ENCODE data around the gene KLHL30. TPM values are rescaled to one million over a fixed set of nuclear protein-coding genes. Genes with fewer than 3 reads are reported as not detected.
A peak's percentile ranks its signal among the peaks of the same experiment; 100 is the strongest.

KLHL30 gene, protein sequence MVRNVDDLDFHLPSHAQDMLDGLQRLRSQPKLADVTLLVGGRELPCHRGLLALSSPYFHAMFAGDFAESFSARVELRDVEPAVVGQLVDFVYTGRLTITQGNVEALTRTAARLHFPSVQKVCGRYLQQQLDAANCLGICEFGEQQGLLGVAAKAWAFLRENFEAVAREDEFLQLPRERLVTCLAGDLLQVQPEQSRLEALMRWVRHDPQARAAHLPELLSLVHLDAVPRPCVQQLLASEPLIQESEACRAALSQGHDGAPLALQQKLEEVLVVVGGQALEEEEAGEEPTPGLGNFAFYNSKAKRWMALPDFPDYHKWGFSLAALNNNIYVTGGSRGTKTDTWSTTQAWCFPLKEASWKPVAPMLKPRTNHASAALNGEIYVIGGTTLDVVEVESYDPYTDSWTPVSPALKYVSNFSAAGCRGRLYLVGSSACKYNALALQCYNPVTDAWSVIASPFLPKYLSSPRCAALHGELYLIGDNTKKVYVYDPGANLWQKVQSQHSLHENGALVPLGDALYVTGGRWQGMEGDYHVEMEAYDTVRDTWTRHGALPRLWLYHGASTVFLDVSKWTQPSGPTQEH
- 0.26 and 0.38 TPM in 2 replicates for total RNA-seq

DNA sequence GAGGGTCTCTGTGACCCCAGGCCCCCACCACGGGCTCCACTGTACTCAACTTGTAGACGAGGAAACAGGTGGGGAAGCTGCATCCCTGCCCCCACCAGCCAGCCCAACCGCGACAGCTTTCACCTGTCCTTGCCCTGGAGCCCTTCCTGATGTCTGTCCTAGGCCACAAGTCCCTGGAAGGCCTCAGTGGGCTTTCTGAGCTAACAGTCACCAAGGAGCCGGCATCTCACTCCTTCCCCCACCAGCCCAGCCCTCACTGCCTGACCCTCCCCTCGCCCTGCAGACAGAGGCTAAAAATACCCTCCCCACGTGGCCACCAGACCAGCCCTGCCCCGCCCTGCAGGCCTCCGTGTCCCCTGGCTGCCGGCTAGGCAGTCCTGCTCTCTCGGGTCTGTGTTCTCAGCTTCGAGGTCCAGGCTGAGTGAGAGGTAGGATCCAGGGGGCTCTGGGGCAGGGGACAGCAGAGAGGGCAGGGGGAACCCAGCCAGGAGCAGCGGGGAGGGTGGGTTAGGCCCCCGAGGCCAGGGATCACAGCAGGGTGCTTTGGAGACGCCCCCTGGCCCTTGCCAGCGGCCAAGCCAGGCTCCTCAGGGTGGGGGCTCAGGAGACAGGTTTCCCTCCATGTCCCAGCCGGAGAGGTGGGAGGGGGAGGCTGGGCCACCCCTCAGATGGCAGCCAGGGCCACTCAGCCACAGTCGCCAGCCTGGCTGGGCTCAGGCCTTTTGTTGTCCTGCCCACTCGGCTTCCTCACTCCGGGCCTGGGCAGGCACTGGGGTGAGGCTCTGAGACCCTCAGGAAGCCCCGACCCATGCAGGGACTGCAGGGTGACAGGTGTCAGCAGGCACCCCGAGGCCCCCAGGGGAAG, at the start of gene KLHL30:
KLHL30 (plus strand) TSS at position 338 of the 865 bp plus-strand sequence. CDS start 2,087 bp downstream, outside the sequence.
- no peak for FAIRE-seq
- no peak within 1 kb of the TSS for H3K4me3 ChIP-seq (ENCODE audit: low read depth, low read length)

DNA sequence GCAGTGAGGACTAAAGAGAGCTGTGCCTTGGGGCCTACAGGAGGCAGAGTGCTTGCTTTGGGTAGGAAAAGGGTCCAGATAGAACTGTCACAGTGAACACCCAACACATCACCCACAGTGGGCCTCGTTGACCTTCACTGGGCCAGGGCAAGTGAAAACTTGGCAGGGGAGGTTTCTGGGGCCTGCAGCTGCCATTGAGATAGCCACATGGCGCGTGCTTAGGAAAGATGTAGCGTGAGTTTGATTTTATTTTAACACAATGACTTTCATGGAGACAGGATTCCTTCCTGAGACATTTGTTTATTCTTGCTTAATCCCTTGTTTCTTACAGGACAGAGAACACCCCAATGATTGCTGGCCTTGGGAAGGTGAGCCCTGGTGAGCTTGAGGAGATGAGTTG, 47.6 kb upstream of the KLHL30 start:
- no peaks in the 10 kb centered on the region for H3K36me3 ChIP-seq (ENCODE audit: control insufficient read depth, insufficient read depth, low read length)
- no peak overlapping the region for H3K4me3 ChIP-seq (ENCODE audit: low read depth, low read length)
- no peak for TF ChIP-seq CTCF (IDR thresholded peaks at IDR 0.05; ENCODE audit: insufficient read depth, low read length, severe bottlenecking)
- no peak for FAIRE-seq
- no peak for DNase-seq (ENCODE audit: low read depth)
- no peaks in the 10 kb centered on the region for H3K27me3 ChIP-seq (ENCODE audit: control insufficient read depth, insufficient read depth, low read length)

More for the DNA sequence above, at the start of gene KLHL30:
- TF ChIP-seq CTCF (IDR thresholded peaks at IDR 0.05; ENCODE audit: insufficient read depth, low read length, severe bottlenecking): no peak
- Histone ChIP-seq H3K36me3 (ENCODE audit: control insufficient read depth, insufficient read depth, low read length) (no peaks in the 10 kb centered on the region), H3K27me3 (ENCODE audit: control insufficient read depth, insufficient read depth, low read length) (no peaks in the 10 kb centered on the region)
- no peak for DNase-seq (ENCODE audit: low read depth)

DNA sequence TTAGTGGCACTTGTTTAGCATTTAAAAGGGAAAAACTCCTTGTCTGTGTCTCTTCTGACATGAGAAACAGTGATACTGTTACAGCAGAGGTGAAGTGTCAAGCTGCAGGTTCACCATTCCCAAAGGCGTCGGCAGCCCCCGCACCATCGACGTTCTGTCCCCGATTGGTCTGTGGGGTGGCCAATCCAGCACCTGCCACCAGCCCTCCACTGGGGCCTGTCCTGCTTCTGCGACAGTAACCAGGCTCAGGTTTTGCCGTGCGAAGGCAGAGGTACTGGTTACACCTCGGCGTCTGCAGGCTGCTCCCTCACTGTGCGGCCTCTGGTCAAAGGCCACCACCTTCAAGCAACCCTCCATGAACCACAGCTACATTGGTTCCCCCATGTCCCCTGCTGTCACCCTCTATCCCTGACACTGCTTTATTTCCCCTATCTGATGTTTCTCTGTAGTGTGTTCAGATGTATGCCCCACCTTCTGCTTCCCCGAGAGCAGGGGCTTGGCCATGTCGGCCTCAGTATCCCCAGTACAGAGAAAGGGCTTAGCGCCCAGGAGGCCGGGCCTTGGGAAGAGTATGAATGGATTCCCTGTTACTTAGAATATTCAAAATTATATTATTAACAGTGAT, 46.9 kb upstream of the KLHL30 start:
- FAIRE-seq: peak; percentile 58
- Histone ChIP-seq H3K4me3 (ENCODE audit: low read depth, low read length) (no peak overlapping the region), H3K27me3 (ENCODE audit: control insufficient read depth, insufficient read depth, low read length) (no peaks in the 10 kb centered on the region), H3K36me3 (ENCODE audit: control insufficient read depth, insufficient read depth, low read length) (no peaks in the 10 kb centered on the region)
- TF ChIP-seq CTCF (IDR thresholded peaks at IDR 0.05; ENCODE audit: insufficient read depth, low read length, severe bottlenecking): no peak
- no peak for DNase-seq (ENCODE audit: low read depth)

GRCh38 chr2:238092486-238093035, 45.9 kb upstream of the KLHL30 start:
- Histone ChIP-seq H3K4me3 (ENCODE audit: low read depth, low read length) (no peak overlapping the region), H3K27me3 (ENCODE audit: control insufficient read depth, insufficient read depth, low read length) (no peaks in the 10 kb centered on the region), H3K36me3 (ENCODE audit: control insufficient read depth, insufficient read depth, low read length) (no peaks in the 10 kb centered on the region)
- no peak for TF ChIP-seq CTCF (IDR thresholded peaks at IDR 0.05; ENCODE audit: insufficient read depth, low read length, severe bottlenecking)
- no peak for DNase-seq (ENCODE audit: low read depth)
- peak; percentile 52 for FAIRE-seq
